ENCODE results near the gene SLC6A17.

The SLC6A17 gene

DNA sequence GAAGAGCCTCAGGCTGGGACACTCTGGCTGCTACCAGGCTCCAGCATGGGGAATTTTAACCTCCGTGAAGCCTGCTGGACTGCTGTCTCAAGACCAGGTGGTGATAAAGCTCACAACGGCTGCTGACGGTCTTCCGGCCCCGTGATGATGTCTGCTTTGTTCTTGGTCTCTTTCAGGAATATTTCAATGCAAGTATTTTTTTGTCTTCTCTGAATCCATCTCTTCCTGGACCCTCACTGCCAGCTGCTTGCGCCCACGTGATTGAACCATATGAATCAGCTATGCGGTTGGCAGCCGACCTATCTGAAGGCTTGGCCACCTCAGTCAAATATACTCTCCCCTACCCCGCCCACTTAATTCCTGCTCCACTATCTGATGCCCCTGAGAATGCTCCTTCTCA, 14.6 kb upstream of the SLC6A17 start:
- no peak for DNase-seq

DNA sequence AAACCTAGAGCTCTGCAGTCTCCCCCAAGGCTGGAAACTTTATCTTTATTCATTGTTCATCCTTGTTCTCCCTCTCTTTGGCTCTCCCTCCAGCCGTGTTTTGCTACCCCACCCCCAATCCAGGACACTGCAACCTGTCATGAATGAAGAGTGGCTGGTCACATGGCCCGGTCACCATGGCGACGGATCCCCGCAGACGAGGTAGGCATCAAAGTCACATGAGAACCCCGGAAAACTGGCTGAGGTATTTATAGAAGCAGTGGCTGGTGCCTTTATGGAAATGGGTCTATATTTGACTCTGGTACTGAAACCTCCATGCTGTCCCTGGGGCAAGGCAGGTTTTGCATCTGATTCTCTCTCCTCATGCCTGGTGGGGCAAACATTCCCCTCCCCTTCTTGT, 13.4 kb upstream of the SLC6A17 start:
- DNase-seq = no peak

DNA sequence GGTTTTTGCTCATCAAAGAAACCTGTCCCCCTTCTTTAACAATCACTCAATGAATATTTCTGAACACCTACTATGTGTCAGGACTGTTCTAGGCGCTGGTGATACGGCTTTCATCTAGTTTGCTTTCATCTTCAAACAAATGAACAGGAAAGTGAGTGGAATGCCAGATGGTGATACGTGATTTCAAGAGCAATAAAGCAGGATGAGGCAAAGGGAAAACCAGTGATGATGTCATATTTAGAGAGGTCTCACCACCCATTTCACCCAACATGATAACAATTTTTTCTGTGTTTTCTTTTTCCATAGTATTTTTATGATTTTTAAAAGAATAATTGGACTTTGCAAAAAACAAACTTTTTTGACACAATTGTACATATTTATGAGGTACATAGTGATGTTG, 11.3 kb upstream of the SLC6A17 start:
- DNase-seq = no peak

DNA sequence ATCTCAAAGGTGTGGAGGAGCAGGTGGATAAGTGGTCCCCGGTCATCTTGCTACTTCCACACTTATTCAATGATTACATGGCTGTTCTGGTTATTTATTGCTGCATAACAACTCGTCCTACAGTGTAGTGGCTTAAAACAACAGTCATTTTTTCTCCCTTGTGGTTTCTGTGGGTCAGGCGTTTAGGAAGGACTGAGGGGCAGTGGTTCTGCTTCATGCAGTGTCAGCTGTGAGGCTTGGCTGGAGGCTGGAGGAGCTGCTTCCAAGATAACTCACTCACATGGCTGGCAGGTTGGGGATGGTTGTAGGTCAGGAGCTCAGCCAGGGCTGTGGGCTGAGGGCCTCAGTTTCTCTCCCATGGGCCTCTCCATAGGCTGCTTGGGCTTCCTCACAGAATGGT, 5.9 kb upstream of the SLC6A17 start:
- DNase-seq = no peak

DNA sequence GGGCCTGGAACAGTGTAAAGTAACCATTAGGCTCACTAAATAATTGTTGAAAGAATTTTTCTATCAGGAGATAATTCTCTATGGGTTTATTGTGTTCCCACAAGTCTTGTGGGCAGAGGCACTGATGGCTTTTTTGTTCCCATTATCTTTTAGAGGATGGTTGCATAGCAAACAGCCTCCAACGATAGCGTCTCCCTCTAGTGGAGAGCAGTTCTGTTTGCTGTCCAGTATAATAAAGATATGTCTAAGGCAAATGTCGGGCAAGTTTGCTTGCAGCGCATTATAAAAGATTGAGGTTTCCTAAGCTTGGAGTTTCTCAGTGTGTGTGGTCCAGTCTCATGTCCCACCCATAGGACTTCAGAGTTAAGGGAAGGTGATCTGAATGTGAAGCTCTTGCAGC, 1.3 kb upstream of the SLC6A17 start:
- no peak for DNase-seq

DNA sequence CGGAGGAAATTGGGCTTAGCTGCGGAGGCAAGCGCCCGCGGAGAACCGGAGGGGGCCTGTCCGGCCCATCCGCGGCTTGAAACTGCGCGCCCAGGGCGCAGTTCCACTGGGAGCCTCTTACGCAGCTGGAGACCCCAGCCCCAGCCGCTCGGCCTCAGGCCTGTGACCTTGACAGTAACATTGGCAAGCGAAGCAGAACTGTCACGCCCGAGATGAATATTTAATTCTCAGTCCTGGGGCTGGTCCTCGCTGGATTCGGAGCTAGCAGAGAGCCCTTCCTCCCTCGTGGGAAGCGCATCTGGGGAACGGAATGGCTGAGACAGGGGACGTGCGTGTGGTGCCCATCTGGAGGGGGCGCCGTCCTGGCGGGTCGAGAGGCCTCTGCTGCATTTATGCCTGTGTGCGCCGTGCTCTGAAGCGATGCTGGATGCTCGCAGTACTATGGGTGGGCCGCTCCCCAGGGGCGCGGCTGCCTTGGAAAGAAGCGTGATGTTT, 928 bp downstream of the SLC6A17 start:
- no peak for DNase-seq

DNA sequence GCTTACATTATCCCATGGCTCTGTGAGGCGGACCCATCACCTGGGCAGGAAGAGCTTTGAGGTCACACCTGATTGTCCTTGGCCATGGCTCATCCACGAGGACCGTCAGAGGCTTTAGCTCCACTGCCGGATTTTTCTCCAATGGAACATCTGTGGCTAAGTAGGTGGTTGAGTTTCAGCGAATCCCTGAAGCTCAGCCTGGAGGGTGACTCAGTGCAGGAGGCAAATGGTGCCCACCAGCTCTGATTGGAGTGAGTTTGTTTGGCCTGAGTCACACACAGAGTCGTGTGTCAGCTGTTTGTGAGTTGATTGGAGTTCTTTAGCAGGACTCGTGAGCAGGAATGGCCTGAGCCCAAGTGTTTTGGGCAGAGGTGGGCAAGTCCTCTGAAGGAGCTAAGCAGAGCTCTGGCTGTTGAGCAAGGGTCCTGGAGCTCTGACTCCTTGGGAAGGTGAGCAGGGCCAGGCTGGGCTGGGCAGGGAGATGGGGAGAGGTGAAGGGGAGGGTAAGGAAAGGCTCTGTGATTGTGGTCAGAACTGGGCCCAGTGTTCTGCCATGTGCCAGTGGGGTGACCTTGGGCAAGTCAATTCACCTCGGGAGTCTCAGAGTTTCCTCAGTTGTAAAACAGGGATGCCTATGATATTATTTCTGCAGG, 2.0 kb downstream of the SLC6A17 start:
- no peak for DNase-seq

DNA sequence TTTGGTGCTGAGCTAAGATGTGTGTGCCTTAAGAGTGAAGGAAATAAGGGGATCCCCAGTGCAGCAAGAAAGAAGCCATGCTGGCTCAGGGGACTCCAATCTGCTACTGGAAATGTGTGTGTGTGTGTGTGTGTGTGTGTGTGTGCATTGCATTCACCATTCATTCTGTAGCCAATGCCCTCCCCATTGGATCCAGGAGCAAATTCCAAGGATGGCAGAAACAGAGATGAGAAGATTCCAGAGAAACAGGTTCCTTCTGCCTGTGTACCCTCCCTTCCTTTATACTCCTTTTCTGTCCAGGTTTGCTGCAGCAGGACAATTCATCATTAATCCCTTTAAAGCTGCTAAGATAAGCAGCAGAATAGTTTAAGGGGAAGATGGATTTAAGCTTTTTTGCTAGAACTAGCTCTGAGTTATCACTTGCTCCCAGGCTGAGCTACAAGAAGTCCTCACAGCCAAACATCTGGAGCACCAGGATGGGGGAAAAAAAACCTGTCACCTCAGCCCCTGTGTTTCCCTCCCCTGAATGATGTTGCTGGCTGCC, 3.2 kb downstream of the SLC6A17 start:
- DNase-seq = no peak

DNA sequence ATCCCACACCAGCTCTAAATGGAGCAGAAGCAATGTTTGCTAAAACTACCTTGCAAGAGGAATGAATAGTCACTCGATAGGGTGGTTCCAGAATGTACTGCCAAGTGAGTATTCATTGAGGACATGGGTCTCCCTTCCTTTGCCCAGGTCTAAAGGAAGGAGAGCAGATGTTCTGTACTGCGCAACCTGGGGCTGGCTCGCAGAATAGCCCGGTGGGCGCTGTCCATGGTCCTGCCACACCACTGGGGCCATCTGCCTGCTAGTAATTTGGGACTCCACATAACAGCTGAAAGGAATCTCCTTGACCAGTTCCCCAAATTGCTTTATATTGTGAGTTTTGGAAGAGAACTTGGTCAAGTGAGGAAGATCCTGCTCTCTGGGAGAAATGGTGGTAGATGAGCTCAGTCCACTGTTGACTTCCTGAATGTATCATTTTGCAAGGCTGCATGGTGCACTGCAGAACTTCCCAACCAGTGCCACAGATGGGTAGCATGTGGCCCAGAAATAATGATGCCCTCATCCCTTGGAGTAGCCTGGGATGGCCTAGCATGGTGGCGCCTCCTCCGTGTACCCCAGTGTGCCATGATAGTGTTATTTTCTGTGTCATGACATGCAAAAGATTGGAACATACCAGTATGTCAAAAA, 5.7 kb downstream of the SLC6A17 start:
- peak; percentile 44 for DNase-seq

DNA sequence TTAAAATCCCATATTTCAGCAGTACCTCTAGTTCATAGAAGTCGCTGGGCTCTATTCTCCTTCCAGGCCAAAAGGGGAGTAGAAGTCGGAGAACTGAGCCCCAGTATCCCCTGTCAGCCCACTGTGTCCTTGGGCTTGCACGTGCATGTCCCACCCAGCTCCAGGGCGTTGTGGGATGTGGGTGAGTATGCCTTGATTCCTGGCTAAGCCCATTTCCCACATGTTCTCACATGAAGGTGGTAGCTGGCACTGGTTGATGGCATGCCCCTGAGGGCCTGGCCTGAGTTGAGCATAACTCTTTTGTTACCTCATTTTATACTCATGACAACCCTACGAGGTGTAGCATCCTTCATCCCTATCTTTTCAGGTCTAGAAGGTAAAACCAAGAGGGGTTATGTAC, 8.0 kb downstream of the SLC6A17 start:
- no peak for DNase-seq

DNA sequence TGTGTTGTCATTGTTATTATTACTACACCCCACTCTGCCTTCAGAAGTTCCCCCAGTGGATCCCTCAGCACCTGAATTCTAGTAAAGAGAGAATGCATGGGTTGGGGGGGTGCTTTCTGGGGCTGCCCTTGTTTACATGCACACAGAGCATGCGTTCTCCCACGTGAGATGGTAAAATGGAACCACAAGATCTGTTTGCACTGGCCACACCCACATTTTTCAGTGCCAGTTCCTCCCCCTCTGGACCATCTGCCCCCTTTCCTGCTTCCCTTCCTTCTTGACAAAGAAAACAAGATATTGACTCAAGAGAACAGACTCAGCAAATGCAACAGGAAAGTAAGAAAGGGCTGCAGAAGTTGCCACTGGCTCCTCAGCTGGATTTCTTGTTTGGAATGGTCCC, 8.9 kb downstream of the SLC6A17 start:
- DNase-seq = no peak

DNA sequence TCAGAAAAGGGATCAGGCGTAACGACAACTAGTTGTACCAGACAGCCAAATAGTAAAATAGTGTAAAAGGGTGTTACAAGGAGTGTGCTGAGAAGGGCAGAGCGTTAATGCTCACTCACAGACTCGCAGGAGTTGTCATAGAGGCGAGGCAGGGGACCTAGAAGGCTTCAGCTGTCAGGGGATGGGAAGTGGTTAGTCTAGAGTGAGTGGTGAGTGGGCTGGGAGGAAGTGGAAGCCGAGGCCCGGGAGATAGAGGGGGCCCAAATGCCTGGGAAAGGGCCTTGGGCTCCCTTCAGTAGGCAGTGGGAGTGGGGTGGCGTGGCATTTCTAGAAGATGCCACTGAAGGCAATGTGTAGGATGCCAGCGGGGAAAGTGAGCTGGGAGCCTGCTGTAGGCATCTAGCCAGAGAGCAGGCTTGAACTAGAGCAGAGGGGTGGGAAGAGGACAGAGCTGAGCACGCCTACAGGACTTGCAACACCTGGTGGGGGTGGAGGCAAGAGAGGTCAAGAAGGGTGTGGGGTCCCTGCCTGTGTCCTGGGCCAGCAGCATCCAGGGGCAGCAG, 10.3 kb downstream of the SLC6A17 start:
- DNase-seq = peak; percentile 16

DNA sequence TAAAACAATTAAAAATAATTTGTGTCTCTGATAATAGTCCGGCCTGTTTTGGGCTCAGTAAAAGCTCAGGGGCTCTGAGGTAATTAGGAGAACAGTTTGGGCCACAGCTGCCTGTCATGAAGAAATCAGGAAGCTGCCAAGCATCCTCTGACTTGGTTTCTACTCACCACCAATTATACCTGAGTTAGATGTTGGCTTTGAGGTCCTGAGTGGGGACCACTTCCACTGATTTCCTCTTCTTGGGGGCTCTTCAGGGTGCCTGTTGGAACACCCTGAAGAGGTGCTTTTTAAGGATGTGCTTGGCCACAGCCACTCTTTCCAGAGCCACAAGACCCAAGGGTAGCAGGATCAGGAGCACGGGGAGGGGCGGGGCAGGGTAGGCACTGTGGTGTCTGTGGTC, 10.9 kb downstream of the SLC6A17 start:
- DNase-seq = no peak

DNA sequence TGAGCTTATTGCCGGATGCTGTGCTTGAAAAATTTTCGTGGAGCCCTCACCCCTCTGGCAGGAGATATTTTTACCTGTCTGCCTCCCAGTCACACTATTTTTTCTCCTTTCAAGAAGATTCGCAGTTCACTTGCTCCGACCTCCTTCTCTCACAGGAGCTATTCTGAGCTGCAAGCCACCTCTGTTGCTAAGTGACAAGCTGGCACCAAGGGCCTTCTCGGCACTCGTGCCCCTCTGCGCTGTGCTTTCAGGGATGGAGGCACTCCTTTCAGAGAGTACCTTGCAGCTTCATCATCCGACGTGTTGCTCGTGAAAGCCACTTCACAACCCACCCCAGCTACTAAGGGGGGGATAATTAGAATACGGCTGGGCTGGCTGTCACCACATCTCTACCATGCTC, 11.6 kb downstream of the SLC6A17 start:
- no peak for DNase-seq

DNA sequence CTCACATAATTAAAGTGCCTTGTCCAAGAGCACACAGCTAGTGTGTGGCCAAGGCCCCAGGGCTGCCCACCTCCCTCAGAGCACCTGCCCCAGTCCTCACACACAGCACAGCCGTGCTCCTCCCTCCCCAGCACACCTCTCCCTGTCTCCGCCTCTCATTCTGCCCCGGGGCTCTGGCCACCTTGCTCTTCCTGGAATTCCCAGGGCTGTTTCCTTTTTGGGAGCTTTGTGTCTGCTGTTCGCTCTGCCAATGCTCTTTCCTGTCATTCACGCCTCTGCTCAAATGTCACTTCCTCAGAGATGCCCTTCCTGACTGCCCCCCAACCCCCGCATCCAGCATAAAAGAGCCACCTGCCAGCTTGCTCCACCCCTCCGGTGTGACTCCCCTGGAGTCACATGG, 13.3 kb downstream of the SLC6A17 start:
- no peak for DNase-seq

DNA sequence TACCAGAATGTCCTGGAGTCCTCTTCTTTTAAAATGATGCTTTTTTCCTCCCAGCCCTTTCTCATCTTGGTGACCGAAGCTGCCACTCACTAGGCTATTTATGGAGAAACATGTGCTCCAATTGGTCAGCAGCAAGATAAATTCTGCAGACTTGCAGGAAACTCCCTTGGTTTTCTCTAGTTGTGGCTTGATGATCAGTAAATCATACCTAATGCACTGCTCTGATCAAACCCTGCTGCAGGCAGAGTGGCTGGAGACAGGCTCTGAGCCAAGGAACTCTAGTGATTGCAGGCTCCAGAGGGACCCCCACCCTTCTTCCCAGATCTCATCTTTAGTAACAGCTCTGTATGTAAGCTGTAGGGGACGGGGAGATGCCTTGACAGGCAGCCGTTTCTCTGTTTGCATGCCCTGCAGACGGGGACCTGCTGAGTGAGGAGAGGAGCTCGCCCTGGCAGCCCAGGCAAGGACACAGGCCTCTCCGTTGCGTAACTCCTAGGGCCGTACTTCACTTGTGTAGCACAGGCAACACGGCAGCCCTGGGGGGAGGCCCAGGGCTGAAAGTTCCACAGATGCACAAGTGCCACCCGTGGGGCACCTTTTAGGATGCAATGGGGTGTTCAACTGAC, 14.5 kb downstream of the SLC6A17 start:
- DNase-seq = no peak

DNA sequence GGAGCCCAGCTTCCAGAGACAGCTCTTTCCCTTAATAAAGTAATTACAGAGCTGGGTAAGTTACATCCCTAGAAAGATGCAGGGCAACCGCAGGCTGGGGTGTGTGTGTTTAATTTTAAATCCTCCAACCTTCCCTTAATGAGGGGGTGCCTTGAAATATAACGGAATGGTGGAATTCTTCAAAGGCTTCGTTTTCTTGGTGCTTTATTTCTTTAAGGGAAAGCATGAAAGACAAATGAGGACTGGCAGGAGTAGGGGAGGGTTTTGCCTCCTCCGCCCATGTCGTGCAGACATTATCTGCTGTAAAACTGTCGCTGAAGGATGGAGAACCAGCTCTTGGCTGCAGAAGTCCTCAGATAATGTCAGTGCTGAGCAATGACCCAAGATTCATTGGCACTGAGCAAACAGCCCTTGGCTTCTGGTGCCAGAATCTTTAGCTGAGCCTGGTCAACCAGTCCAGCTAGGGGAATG, 15.5 kb downstream of the SLC6A17 start:
- DNase-seq = no peak

DNA sequence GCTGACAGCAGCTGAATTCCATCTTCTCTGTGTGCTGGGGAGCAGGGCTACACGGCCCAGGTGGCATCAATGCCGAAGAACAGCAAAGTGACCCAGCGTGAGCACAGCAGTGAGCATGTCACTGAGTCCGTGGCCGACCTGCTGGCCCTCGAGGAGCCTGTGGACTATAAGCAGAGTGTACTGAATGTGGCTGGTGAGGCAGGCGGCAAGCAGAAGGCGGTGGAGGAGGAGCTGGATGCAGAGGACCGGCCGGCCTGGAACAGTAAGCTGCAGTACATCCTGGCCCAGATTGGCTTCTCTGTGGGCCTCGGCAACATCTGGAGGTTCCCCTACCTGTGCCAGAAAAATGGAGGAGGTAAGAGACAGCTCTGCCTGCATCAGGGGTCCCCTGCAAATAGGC, 16.6 kb downstream of the SLC6A17 start:
- no peak for DNase-seq

DNA sequence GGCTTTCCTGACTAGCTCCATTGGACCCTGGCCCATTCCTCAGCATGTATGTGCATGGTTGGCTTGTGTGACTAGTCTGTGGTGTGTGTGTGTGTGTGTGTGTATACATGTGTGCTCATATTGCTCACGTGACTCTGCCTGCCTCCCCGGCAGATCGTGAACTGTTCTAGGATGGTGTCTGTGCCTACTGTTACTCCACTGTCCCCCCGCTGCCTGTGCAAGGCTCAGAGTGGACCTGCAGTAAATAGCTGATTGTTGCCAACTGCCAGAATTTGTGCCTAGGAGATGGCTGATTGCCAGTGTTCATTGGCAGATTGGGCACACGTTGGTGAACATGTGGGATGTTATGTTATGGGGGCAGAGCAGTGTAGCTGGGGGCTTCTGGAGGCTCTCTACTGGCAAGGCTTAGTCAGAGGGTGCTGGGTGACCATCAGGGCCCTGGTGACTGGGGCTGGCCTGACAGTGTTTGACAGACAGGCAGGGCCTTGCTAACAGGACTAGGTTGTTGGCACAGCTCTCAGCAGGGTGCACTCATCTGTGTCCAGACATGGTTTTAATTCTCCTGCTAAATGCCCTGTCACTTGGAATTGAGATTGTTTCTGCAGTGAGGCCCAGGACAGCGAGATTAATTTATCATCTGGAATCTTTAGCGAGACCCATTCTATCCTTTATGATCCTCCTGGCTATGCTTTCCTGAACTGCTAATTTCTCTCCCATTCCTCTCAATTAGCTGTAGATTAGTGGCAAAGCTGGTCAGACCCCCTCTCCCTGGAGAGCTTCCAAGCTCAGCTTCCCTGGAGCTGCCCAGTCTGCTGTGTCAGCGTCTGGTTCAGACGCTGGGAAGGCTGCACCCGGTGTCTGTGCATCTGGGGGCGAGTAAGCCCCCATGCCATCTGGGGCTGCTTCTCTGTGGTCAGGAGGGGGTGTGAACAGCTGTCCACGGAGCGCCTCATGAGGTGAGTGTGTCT, 20.8 kb downstream of the SLC6A17 start:
- DNase-seq = no peak

DNA sequence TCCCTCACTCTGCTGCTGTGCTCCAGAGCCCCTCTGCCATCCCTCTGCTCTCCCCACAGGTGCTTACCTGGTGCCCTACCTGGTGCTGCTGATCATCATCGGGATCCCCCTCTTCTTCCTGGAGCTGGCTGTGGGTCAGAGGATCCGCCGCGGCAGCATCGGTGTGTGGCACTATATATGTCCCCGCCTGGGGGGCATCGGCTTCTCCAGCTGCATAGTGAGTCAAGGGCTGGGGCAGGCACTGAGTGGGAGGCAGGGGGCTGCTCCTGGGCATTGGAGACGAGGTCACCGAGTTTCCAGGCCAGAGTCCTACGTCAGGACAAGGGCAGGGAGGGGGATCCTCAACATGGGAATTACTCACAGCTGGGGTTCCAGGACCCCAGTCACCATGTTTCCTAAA, 21.7 kb downstream of the SLC6A17 start:
- no peak for DNase-seq

DNA sequence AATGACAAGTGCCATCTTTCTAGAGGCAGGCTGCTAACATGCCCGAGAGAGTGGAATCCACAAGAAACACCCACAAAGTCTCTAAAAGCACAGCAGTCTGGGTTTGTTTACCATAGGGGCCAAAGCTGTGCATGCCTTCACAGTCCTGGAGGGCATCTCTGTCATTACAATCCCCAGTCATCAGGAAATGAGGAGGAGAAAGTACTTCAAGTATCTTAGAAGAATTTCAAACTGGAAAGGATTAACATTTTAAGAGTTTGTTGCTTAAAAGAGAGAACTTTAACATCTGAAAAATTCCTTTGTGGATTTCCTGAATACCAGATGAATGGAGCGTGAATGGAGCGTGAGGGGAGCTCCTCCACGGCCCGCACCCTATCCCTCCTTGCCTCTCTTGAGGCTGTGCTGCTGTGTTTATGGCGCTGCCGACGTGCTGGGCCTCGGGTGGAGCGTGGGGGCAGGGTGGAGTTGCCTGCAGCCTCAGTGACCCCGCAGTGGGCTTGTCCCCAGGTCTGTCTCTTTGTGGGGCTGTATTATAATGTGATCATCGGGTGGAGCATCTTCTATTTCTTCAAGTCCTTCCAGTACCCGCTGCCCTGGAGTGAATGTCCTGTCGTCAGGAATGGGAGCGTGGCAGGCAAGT, 23.3 kb downstream of the SLC6A17 start:
- no peak for DNase-seq

DNA sequence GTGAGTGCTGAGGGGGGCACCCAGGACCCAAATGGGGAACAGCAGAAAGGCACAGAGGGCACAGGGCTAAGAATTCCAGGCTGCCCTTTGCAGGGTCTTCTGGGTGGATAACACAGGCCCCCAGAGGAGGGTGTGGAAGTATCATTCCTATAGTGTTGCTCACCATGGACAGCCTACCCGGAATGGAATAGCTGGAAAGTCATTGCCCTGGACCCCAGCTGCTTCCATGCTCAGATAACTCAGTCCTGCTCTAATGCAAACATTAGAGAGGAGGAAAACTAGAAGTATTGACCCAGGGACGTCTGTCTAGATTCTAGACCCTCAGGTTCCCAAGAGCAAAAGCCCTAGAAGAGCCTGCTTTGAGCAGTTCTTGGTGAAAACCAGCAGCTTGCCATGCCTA, 24.7 kb downstream of the SLC6A17 start:
- no peak for DNase-seq

All from suppressor macrophage treated with lipopolysaccharide for 4 hours (primary cell).